Embryonic facial prominence (tissue), 1 donor: ENCODE measurements around the gene CCL22.
"Not testable (repeated sequence)": the region's sequence is repeated elsewhere in the genome, so short reads cannot be mapped to it uniquely, and the experiment has no call there.

ENCODE experiments used
- DNase-seq: peaks from one replicate; pipeline ENCODE4 v3.0.0-alpha.2; 2016; ENCODE audit errors: extremely low spot score

Gene CCL22

GRCh38 chr16:57347858-57348257 is 10.7 kb upstream of the CCL22 start:
- DNase-seq: no peak

DNA sequence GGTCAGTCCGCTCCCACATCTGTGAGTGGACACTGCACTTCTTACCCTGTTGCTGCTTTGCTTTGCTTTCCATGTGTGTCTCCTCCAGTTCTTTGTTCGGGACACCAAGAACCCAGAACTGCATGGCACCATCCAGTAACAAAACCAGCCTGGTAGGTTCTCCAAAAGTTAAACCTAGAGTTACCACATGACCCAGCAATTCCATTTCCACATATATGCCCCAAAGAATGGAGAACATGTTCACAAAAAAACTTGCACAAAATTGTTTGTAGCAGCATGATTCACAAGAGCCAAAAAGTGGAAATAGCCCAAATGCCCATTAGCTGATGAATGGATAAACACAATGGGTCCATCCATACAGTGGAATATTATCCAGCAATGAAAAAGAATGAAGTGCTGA is 10.3 kb upstream of the CCL22 start:
- DNase-seq: no peak

GRCh38 chr16:57349212-57350031 is 9.2 kb upstream of the CCL22 start:
- no peak for DNase-seq

DNA sequence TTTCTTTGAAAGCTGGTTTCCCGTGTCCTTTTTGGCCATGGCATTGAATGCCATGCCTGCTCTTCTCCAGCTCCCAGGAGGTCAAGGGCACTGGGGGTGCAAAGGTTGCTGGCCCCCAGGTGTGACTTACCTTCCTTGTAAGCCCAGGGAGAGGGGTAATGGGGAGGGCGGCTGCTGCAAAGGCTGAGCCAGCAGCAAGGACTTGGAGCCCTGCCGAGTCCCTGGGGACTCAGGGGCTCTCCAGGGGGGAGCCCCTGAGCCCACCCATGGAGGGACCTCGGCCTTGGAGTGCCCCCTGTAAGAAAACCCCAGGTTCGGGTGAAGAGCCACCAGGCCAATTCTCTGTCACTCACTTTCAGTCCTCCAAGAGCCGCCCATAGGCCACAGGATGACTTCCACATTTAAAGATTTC is 5.9 kb upstream of the CCL22 start:
- no peak for DNase-seq

- DNase-seq: no peak
These were observed 4.3 kb upstream of the CCL22 start for GRCh38 chr16:57354311-57354710.

- DNase-seq: no peak
These were observed 2.6 kb upstream of the CCL22 start for GRCh38 chr16:57355898-57356414.

DNA sequence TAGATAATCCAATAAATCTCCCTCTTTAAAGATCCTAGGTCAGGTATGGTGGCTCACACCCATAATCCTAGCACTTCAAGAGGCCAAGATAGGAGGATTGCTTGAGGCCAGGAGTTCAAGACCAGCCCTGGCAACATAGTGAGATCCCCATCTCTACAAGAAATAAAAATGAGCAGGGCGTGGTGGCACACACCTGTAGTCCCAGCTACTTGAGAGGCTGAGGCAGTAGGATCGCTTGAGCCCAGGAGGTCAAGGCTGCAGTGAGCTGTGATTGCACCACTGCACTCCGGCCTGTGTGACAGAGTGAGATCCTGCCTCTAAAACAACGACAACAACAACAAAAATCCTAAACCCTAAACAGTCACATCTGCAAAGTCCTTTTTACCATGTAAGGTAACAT is 2.0 kb upstream of the CCL22 start:
- no peak for DNase-seq

DNA sequence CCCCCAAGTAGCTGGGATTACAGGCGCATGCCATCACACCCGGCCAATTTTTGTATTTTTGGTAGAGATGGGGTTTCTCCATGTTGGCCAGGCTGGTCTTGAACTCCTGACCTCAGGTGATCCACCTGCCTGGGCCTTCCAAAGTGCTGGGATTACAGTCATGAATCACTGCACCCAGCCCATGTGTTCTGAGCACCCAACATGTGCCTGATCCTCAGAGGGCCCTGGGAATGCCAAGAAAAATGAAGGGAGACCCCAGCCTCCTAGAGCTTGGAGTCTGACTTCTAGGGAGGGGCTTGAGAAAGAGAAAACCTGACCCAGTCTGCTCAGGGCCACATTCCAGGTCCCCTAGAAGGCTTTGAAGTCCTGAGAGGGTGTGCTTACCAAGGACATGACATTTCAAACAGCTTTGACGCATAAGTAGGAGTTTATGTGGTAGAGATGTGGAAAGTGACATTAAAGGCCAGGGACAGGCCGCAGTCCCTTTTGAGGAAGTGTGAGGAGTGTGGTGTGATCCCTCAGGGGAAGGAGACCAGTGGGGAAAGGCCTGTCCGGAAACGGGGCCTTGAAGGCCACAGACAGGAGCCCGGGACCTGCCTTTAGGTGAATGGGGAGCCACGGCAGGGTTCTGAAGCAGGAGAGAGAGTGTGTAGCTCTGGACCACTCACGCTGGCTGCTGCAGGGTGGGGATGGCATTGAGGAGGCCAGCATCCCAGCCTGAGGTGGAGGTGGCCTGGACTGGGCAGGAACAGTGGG is 1.1 kb upstream of the CCL22 start:
- no peak for DNase-seq

GRCh38 chr16:57358086-57358420 is 530 bp upstream of the CCL22 start:
- DNase-seq: no peak

DNA sequence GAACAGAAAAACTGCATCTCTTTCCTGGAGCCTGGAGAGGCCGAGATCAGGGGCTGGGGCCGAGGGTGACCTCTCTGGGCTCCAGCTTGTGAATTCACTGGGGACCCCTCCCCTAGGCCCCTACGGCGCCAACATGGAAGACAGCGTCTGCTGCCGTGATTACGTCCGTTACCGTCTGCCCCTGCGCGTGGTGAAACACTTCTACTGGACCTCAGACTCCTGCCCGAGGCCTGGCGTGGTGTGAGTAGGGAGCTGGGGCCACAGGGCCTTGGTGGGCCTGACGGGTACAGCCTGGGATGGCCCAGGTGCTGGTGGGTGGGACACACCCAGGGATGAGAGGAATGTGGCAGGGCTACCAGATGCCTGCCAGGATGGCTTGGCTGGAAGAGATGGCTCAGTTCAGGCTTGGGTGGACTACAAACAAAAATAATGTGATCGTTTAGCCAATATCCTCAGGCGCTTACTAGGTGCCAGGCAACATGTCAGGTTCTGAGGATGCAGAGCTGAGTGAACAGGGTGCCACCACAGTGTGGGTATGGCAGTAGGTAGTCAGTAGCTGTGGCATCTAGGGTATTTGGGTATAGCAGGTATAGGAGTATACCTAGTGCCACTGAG is 1.8 kb downstream of the CCL22 start:
- DNase-seq: no peak

DNA sequence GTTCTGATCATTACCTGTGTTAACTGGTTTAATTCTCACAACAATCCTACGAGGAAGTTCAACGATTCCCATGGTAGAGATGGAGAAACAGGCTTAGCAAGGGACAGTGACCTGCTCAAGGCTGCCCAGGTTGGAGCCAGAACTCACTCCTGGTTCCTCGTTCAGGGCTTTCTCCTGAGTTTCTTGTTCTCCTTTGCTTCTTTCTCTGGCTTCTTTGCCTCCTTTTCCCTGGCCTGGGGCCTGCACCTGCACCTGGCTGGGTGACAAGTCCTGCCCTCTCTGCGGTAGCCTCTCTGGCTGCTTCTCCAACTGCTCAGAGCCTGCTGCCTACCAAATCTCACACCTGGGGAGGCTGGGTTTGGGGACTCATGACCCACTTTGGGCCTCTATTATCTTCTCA is 2.8 kb downstream of the CCL22 start:
- DNase-seq: no peak

DNA sequence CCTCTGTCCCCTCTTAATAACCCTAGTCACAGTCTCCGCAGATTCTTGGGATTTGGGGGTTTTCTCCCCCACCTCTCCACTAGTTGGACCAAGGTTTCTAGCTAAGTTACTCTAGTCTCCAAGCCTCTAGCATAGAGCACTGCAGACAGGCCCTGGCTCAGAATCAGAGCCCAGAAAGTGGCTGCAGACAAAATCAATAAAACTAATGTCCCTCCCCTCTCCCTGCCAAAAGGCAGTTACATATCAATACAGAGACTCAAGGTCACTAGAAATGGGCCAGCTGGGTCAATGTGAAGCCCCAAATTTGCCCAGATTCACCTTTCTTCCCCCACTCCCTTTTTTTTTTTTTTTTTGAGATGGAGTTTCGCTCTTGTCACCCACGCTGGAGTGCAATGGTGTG is 5.6 kb downstream of the CCL22 start:
- DNase-seq: no peak

DNA sequence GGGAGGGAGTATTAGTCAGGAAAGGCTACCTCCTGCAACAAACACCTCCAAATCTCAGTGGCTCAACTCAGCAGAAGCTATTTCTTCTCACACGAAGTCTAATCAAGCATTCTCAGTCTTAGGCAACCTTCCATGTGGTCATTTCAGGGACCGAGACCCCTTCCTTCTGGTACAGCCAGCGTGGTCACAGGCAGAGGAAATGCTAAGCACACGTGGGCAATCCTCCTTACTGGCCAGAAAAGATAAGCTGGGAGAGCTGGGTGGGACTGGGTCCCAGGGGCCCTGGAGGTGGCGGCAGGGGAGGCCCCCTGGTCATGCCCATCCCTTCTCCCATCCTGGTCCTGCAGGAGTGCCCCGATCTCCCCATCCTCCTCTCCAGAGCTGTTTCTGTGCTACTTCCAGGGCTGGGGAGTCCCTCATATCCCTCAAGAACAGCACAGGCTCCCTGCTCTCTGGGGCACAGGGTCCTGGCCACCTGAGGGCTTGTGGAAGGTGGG is 8.0 kb downstream of the CCL22 start:
- no peak for DNase-seq

DNA sequence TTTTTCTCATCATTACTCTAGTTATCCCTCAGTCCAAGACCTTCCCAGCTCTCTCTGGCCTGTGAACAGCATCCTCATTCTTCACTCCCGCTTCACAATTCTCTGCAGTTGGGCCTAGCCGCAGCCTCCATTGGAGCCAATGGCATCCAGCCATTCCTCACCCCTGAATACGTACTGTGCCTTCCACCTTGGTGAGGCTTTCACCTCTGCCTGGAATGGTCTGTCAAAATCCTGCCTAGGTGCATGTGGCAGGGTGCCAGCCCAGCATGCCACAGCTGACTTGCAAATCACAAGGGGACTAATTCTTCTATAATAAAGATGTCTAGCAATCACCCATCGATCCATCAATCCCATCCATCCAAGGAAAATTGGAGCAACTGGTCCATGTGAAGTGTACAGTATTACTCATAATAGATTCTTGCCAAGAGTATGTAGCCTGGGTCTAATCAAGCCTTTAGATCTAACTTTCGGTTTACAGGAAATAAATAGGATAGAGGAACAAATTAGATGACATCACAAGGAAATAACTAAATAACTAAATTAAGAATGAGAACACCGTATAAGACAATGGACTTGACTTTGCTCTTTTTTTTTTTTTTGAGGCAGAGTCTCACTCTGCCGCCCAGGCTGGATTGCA is 8.7 kb downstream of the CCL22 start:
- DNase-seq: no peak

DNA sequence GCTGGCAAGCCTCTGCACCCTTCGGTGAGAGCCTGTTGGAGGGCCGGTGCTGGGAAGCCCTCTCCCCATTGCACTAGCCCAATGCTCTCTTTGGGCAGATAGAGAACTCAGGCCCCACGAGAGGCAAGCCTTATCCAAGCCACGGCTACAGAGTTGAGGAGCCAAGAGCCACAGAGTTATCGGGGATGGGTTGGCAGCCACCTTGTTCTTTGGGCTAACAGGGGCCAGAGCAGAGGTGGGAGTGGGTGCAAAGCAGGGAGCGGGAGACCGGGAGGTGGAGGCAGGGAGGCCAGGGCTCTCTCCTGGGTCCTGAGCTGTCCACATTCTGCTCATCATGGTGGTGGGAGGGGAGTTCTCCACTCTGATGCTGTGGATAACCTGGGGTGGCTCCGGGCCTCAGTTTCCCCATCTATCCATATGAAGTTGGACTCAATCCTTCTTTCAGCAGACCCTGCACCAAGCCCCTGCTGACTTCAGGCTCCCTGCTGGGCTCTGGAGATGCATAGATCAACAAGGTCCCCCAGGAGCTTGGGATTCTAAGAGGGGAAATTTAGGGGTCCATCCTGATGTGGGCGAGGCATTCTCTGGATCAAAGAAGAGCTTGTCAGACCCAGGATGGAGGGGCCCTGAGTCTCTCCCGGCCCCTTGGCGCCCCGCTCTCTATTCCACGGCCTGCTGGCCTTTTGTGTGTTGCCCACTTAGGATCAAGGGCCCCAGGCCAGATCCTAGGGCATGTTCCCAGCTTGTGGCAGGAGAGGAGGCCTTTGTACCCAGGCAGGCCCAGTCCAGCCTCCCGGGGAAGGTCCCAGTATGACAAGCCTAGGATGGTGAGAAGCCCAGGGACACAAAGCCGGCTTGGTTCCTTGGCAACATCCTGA is 13.2 kb downstream of the CCL22 start:
- no peak for DNase-seq

DNA sequence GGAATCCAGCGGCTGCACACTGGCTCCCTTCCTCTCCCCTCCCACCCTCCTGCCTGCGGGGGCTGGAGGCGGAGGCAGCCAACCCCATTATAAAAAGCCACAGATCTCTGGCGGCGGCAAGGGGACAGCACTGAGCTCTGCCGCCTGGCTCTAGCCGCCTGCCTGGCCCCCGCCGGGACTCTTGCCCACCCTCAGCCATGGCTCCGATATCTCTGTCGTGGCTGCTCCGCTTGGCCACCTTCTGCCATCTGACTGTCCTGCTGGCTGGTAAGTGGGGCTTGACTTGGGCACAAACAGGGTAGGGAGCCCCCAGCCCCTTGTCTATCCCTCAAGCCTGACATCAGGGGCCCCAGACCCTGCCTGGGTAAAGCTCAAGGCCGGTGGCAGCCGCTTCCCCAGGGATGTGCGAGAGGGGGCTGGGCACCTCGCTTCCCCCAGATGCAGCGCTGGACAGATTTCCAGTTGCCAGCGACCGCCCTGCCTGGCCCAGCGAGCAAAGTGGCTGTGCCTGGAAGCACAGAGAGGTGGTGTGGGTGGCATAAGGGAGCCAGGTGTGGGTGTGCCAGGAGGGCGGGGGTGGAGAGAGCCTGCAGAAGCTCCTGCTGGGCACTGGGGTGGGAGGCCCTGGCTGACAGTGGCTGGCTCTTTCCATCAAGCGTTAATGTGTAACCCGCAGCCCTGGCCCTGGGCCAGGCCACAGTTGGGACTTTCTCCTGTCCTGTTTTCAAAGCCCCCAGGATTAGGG is 14.0 kb downstream of the CCL22 start, which contains the start of gene CX3CL1:
TSS of gene CX3CL1 (plus strand) at position 119 of the 745 bp plus-strand sequence. CDS start at position 198, 79 bp downstream.
- peak; percentile 63 for DNase-seq

GRCh38 chr16:57373117-57373947 is 14.7 kb downstream of the CCL22 start:
- no peak for DNase-seq

- DNase-seq: no peak
These were observed 15.5 kb downstream of the CCL22 start for GRCh38 chr16:57374067-57374534.

GRCh38 chr16:57374925-57375465 is 16.4 kb downstream of the CCL22 start:
- DNase-seq: not testable (repeated sequence)
